Stimulated activated naive CD8-positive, alpha-beta T cell treated with anti-CD3 and anti-CD28 coated beads, Interleukin-15, Interleukin-2, amounts not matched to agents 100 U/mL and 50 U/mL, for 24 hours (primary cell): ENCODE data around the gene LAMA3.

Experiments used
- ATAC-seq: fragments of 150-1000 bp; cut with Tn5 transposase; one replicate; pipeline ENCODE4 v1.10.0; 2021
- DNase-seq: peaks from one replicate; pipeline ENCODE4 v3.0.0; 2021

LAMA3 gene, protein sequence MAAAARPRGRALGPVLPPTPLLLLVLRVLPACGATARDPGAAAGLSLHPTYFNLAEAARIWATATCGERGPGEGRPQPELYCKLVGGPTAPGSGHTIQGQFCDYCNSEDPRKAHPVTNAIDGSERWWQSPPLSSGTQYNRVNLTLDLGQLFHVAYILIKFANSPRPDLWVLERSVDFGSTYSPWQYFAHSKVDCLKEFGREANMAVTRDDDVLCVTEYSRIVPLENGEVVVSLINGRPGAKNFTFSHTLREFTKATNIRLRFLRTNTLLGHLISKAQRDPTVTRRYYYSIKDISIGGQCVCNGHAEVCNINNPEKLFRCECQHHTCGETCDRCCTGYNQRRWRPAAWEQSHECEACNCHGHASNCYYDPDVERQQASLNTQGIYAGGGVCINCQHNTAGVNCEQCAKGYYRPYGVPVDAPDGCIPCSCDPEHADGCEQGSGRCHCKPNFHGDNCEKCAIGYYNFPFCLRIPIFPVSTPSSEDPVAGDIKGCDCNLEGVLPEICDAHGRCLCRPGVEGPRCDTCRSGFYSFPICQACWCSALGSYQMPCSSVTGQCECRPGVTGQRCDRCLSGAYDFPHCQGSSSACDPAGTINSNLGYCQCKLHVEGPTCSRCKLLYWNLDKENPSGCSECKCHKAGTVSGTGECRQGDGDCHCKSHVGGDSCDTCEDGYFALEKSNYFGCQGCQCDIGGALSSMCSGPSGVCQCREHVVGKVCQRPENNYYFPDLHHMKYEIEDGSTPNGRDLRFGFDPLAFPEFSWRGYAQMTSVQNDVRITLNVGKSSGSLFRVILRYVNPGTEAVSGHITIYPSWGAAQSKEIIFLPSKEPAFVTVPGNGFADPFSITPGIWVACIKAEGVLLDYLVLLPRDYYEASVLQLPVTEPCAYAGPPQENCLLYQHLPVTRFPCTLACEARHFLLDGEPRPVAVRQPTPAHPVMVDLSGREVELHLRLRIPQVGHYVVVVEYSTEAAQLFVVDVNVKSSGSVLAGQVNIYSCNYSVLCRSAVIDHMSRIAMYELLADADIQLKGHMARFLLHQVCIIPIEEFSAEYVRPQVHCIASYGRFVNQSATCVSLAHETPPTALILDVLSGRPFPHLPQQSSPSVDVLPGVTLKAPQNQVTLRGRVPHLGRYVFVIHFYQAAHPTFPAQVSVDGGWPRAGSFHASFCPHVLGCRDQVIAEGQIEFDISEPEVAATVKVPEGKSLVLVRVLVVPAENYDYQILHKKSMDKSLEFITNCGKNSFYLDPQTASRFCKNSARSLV (N-terminal part only)

GRCh38 chr18:23689031-23689615, at the start of gene LAMA3:
Gene LAMA3 (plus strand): TSS chr18:23689453. CDS start chr18:23689684, 231 bp downstream.
- peak; percentile 29 for DNase-seq
- peak; percentile 68 for ATAC-seq

- DNase-seq: no peak
- no peak for ATAC-seq
Observed at GRCh38 chr18:23640052-23640451, 49.2 kb upstream of the LAMA3 start.

DNA sequence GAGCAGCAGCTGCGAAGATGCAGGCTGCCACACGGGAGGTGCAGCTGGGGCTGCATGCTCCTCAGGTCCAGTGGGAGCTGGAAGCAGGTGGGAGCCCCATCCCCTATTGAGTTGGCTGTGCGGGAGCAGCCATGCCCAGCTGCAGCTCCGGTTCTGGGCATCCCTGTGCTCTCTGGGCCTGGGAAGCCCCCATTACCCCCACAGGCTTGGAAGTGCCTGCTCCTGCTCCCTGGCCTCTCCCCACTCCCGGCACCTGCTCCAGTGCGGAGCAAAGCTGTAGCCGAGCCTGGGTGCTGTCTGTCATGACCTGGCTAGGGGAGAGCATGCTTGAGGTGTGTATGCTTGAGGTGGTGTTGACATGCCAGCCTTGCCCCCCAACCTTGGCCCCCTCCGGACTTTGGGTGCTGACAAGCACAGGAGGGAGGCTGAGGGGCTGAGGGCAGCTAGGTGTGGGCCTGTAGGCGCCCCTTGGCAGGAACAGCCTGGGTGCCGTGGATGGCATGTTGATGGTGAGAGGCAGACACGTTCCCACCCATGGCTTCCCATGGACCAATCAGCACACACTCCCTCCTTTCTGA, 48.0 kb upstream of the LAMA3 start:
- no peak for ATAC-seq
- no peak for DNase-seq

- no peak for ATAC-seq
- DNase-seq: no peak
Observed at GRCh38 chr18:23641937-23642666, 47.2 kb upstream of the LAMA3 start.

DNA sequence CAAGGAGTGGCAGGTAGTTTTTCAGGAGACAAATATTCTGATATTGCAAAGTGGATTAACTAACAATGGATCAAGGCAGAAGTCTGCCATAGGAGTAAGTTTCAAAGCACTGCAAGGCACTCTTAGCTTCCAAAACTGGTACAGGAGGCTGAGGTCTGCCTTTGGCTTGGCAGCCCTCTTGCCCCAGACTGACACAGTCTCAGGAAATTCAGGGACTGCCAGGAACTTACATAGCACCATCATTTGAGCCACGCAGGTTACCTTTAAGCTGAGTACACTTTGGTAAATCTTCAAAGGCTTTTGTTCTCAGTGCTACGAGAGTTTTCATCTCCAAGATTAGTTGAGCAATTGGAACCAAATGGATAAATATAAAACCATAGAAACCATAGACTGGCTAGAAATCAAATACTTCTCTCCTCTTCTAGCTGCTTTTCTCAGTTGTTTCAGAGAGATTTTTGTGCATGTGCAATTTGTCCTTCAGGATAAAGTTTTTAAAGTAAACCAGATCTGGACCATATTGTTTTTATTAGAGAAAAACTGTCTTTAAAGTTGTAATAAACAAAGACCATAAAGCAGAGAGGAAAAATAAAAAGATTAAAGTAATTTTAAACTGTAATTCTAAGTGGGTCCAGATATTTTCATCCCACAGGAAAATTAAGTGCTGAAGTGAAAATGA, 45.3 kb upstream of the LAMA3 start:
- no peak for ATAC-seq

GRCh38 chr18:23645568-23646175, 43.6 kb upstream of the LAMA3 start:
- DNase-seq (no peak), ATAC-seq (no peak)

More for the DNA sequence above, 45.3 kb upstream of the LAMA3 start:
- no peak for DNase-seq

DNA sequence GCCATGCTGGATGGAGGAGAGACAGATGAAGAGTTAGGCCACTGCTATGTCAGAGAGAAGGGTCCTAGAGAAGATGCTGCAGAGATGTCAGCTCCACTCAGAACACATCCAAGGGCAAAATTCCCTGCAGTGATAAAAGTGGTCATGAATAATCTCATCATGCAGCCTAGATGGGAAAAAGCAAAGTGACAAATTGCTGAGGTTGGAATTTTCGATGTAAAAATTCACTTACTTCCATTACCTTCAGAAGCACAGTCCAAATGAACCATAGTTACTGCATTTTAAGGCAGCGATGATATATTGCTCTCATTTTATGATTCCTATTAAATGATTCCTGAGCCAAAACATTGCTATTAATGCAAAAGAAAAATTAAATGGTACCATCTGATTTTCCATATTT, 43.0 kb upstream of the LAMA3 start:
- ATAC-seq (no peak), DNase-seq (no peak)

GRCh38 chr18:23648456-23648855, 40.8 kb upstream of the LAMA3 start:
- DNase-seq (no peak), ATAC-seq (no peak)

DNA sequence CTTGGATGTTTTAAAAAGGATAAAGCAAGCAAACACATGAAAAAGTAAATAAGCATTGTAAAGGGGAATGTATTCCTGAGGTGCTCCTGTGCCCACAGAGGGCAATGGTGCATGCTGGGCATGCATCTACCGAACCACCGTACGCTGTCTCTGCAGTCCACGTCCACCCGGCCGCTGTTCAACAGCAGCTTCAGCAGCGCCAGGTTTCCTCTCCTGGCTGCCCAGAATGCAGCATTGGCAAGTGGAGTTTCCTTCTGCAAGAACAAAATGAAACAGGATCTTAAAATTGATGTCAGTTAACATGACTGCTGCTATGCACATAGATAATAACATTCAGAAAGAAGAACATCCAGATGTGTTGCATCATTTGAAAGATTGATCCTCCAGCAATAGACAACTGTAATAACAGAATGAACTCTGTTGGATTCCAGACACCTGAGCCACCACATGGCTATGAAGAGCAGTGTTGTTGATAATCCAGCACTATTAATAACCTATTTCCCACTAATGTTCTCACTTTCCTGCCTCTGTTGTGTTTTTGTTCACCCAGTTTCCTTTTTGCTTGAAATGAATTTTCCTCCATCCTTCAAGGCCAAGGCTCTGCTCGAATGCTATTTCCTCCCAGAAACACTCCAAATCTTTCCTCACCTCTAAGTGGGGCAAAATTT, 40.2 kb upstream of the LAMA3 start:
- no peak for DNase-seq
- ATAC-seq: no peak

DNA sequence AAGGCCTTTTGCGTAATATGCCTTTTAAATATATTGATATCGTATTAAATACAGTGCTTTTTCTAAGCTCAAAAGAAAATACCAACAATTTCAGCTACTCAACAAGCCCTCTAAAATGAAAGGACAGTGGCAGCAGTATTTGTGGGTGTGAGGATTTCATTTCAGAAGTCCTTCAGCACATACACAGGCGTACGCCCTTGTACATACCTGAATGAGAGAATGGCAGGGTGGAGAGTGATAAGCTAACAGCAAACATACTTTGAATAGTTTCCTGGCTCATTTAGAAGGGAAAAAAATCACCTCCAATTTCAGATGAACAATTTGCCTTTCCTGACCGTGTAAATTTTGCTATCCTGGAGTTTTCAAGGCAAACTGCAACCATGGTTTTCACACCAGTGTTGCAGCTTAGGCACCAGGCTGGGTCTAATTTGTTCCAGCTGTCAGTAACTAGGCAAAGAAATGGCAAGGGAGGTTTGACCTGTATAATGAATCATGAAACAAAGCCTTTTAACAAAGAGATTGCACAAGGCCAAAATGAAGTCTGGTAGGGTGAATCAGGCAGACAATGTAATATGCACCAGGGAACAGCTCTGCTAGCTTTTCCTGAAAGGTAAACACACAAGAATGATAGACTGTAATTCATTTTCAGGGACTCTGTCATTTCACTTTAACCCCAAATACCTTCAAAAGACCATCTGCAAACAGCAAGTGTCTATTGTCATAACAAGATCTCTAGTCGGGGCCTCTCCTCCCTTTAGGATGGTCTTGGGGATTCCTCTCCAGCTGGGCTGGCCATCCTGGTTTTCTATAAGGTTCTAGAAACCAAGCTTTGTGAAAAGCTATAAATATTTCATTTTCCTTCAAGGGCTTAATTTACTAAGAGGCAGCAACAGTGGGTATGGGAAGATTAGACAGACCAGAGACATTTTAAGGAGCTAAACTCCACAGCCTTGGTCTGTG, 38.0 kb upstream of the LAMA3 start:
- ATAC-seq: no peak
- no peak for DNase-seq

DNA sequence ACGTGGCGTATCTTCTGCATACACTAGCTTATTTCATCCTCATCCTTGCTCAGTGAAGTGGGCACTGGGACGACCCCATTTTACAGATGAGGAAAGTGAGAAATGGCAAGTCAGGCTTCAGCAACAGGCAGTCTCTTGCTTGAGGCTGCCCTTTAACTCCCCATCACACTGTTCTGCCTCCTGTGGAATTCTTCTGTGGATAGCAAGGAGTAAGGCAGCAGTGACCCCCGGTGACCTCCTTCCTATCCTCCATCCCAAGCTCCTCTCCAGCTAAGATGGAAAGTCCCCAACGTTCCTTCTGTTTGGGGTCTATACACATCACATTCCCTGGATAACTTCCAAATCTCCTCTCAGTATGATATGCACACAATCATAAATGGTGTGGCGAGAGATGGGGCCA, 37.0 kb upstream of the LAMA3 start:
- DNase-seq (no peak), ATAC-seq (no peak)

DNA sequence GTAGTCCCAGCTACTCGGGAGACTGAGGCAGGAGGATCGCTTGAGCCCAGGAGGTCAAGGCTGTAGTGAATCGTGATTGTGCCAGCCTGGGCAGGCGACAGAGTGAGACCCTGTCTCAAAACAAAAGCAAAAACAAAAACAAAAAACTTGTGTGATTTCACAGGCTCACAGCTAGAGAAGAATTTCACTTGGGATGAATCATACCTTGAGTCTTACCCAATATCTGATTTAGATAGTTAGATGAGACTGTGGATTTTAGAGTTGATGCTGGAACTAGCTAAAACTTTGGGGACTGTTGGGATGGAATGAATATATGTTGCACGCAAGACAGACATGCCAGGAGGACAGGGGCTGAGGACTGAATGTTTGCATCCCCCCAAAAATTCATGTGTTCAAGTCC, 31.0 kb upstream of the LAMA3 start:
- ATAC-seq (no peak), DNase-seq (no peak)

DNA sequence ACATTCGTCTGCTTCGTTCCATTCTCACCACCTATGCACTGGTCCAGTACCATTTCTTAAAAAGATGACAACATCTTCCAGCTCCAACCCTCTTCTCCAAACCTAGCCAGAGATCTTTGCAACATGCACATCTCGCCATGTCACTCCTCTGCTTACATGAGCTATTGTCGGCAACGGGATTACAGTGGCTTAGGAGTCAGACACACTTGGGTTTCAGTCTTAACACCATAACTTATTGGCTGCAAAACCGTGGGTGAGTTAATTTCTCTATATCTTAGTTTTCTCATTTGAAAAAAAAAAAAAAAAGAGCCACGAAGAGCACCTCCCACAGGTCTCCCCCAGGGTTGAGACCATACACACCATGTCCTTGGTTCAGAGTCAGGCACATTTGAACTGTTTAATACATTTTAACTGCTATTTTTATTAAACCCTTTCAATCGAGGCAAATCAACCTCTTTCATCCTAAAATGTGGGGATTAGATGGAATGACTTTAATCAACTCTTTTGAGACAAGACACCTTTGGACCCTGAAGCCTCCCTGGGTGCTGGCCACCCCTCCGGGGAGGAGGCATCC, 27.4 kb upstream of the LAMA3 start:
- ATAC-seq: peak; percentile 31
- no peak for DNase-seq

DNA sequence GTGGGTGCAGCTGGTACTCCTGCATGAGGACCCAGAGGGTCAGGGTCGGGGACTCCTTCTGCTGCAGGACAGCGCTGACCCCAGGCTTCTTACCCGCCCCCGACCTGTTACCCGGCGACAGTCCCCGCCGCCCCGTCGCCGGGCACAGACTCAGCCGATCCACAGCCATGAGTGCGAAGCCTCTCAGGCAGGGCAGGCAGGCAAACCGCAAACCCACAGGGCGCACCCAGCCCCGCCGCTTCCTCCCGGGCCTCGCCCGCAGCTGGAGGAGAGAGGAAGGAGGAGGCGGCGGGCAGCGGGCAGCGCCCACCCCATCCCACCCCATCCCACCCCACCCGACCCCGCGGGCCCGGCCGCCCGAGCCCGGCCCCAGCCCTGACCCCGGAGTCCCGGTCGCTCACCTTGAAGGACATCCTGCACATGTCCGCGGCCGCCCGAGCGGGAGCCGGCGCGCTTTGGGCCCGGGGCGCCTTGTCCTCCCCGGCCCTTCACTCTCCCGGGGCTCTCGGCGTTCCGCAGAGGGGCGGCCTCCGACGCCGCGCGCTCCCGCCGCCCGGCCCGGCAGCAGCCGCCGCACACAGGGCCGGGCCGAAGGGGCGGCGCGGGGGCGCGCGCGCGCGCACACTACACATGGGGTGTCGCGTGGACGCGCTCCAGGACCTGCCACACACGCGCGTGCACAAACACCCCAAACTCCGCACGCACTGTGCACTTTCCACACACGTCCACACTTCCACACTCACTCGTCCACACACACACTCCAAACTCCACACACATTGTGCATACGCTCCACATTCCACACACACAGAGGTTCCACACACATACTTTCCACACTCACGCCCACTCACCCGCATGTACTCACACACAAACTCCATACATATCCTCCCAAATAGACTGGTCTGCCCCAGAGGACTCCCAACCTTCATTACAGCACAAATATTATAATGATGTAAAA, 26.7 kb upstream of the LAMA3 start, which contains the start of gene ANKRD29:
ANKRD29 (minus strand) TSS at position 603 of the 955 bp plus-strand sequence; CDS start at position 422, 181 bp downstream.
- peak; percentile 52 for DNase-seq
- peak; percentile 77 for ATAC-seq

GRCh38 chr18:23664674-23665073, 24.6 kb upstream of the LAMA3 start:
- ATAC-seq (no peak), DNase-seq (no peak)

DNA sequence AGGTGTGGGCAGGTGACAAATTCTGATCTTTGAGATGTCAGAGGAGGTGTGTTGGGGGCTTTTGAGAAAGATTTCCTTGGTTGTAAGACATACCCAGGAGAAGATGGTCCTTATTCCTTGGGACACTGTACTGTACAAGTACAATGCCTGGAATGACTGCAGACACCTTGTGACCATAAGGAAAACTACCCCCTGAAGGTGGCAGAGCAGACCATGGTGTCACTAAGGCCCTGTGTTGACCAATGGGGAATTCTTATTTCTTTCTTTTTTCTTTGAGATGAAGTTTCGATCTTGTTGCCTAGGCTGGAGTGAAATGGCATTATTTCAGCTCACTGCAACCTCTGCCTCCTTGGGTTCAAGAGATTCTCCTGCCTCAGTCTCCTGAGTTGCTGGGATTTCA, 22.1 kb upstream of the LAMA3 start:
- DNase-seq (no peak), ATAC-seq (no peak)
